GM23248 (cell line): Measurements from ENCODE around the gene ICA1.

ENCODE experiments used
- EZH2 ChIP-seq: fragments of 200-600 bp; sonication (generic); IDR thresholded peaks from 2 replicates; pipeline ENCODE4 v1.6.1; 2018; ENCODE audit warnings: antibody characterized with exemption, mild to moderate bottlenecking; ENCODE audit not compliant: insufficient read depth, poor library complexity, severe bottlenecking
- EZH2phosphoT487 ChIP-seq: fragments of 200-600 bp; sonication (generic); IDR thresholded peaks from 2 replicates; pipeline ENCODE4 v1.6.1; 2018; ENCODE audit warnings: antibody characterized with exemption, moderate library complexity, mild to moderate bottlenecking, low read depth; ENCODE audit not compliant: insufficient read depth

- no peak for TF ChIP-seq EZH2
- no peak for TF ChIP-seq EZH2phosphoT487
Measured at GRCh38 chr7:8082762-8083161, 179.2 kb downstream of the ICA1 start.
